DLD1 (cell line): ENCODE results near the gene DOCK11.

Experiments used
- in situ Hi-C: cut with HindIII; loops from 2 replicates; pipeline ENCODE4 v1.10.0; 2017; ENCODE audit warnings: low sequenced_read_pairs

DOCK11 gene

GRCh38 chrX:118499295-118499694, 3.7 kb downstream of the DOCK11 start:
- in situ Hi-C loops, result no loop called here

GRCh38 chrX:118502161-118502789, 6.7 kb downstream of the DOCK11 start:
- in situ Hi-C loops, result no loop called here

- in situ Hi-C loops, result no loop called here
Measured at GRCh38 chrX:118503260-118504041, 7.8 kb downstream of the DOCK11 start.

- in situ Hi-C loops, result no loop called here
Measured at GRCh38 chrX:118504581-118504980, 9.0 kb downstream of the DOCK11 start.

- in situ Hi-C loops, result no loop called here
Measured at GRCh38 chrX:118506805-118507480, 11.3 kb downstream of the DOCK11 start.

GRCh38 chrX:118507766-118508165, 12.2 kb downstream of the DOCK11 start:
- in situ Hi-C loops, result no loop called here

- in situ Hi-C loops, result no loop called here
Measured at GRCh38 chrX:118508221-118508620, 12.6 kb downstream of the DOCK11 start.

GRCh38 chrX:118508635-118509034, 13.0 kb downstream of the DOCK11 start:
- in situ Hi-C loops, result no loop called here

- in situ Hi-C loops, result no loop called here
Measured at GRCh38 chrX:118510111-118510510, 14.5 kb downstream of the DOCK11 start.

GRCh38 chrX:118513120-118513898, 17.7 kb downstream of the DOCK11 start:
- in situ Hi-C loops, result no loop called here

GRCh38 chrX:118519411-118520215, 24.0 kb downstream of the DOCK11 start:
- in situ Hi-C loops, result no loop called here

- in situ Hi-C loops, result no loop called here
Measured at GRCh38 chrX:118520216-118521206, 24.9 kb downstream of the DOCK11 start.

GRCh38 chrX:118521435-118521834, 25.8 kb downstream of the DOCK11 start:
- in situ Hi-C loops, result no loop called here

- in situ Hi-C loops, result no loop called here
Measured at GRCh38 chrX:118522230-118522926, 26.8 kb downstream of the DOCK11 start.

- in situ Hi-C loops, result no loop called here
Measured at GRCh38 chrX:118523920-118524319, 28.3 kb downstream of the DOCK11 start.

GRCh38 chrX:118524344-118524743, 28.7 kb downstream of the DOCK11 start:
- in situ Hi-C loops, result no loop called here

GRCh38 chrX:118525174-118525730, 29.6 kb downstream of the DOCK11 start:
- in situ Hi-C loops, result no loop called here

GRCh38 chrX:118526149-118526548, 30.5 kb downstream of the DOCK11 start:
- in situ Hi-C loops, result no loop called here
